Neuron (in vitro differentiated cells): ENCODE data around the gene EZH1.

Experiments used
- H2AFZ ChIP-seq: one replicate; pipeline ENCODE4 v1.6.1; 2013; ENCODE audit warnings: low read depth, mild to moderate bottlenecking, inconsistent platforms, low read length, moderate library complexity
- H3K27me3 ChIP-seq: one replicate; pipeline ENCODE4 v1.6.1; 2013; ENCODE audit warnings: low read length; ENCODE audit not compliant: insufficient read depth
- H3K36me3 ChIP-seq: one replicate; pipeline ENCODE4 v1.6.1; 2013; ENCODE audit warnings: low read length; ENCODE audit not compliant: insufficient read depth
- H3K4me1 ChIP-seq: one replicate; pipeline ENCODE4 v1.6.1; 2013; ENCODE audit warnings: low read length; ENCODE audit not compliant: insufficient read depth
- H3K4me3 ChIP-seq: 2 replicates; pipeline ENCODE4 v1.5.1; 2013; ENCODE audit warnings: mild to moderate bottlenecking, low read length, moderate library complexity
- H3K9me3 ChIP-seq: one replicate; pipeline ENCODE4 v1.6.1; 2013; ENCODE audit warnings: low read length

Gene EZH1

DNA sequence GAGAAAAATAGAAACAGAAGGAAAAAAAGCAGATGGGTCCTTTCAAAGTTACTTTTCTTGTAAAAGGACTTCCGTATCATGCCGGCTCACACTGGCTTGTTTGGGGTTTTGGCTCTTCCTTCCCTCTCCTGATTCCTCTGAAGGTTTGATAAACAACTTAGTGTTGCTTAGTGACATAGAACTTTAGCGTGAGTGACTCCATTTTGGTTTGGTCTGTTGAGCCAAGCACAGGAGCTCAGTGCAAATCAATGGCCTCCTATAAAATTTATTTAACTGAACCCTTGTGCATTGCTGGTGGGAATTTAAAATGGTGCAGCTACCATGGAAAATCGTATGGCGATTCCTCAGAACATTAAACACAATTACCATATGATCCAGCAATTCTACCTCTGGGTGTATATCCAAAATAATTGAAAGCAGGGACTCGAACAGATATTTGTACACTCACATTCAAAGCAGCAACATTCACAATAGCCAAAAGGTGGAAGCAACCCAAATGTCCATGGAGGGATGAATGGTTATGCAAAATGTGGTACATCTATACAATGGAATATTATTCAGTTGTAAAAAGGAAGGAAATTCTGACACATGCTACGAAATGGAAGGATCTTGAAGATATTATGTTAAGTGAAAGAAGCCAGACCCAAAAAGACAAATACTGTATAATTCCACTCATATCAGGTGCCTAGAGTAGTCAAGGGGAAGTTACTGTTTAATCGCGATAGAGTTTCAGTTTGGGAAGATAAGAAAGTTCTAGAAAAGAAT is 86.8 kb downstream of the EZH1 start:
- Histone ChIP-seq H3K9me3 (no peaks in the 10 kb centered on the region), H3K4me3 (no peak overlapping the region), H3K27me3 (no peaks in the 10 kb centered on the region), H2AFZ (no peak overlapping the region), H3K4me1 (peaks cover 5% of the 10 kb centered on the region), H3K36me3 (peaks cover 7% of the 10 kb centered on the region)

GRCh38 chr17:42655528-42655927 is 89.3 kb downstream of the EZH1 start:
- no peaks in the 10 kb centered on the region for H3K36me3 ChIP-seq
- H3K9me3 ChIP-seq = no peaks in the 10 kb centered on the region
- peaks cover 5% of the 10 kb centered on the region for H3K4me1 ChIP-seq
- H3K4me3 ChIP-seq = no peak overlapping the region
- H3K27me3 ChIP-seq = no peaks in the 10 kb centered on the region
- no peak overlapping the region for H2AFZ ChIP-seq

DNA sequence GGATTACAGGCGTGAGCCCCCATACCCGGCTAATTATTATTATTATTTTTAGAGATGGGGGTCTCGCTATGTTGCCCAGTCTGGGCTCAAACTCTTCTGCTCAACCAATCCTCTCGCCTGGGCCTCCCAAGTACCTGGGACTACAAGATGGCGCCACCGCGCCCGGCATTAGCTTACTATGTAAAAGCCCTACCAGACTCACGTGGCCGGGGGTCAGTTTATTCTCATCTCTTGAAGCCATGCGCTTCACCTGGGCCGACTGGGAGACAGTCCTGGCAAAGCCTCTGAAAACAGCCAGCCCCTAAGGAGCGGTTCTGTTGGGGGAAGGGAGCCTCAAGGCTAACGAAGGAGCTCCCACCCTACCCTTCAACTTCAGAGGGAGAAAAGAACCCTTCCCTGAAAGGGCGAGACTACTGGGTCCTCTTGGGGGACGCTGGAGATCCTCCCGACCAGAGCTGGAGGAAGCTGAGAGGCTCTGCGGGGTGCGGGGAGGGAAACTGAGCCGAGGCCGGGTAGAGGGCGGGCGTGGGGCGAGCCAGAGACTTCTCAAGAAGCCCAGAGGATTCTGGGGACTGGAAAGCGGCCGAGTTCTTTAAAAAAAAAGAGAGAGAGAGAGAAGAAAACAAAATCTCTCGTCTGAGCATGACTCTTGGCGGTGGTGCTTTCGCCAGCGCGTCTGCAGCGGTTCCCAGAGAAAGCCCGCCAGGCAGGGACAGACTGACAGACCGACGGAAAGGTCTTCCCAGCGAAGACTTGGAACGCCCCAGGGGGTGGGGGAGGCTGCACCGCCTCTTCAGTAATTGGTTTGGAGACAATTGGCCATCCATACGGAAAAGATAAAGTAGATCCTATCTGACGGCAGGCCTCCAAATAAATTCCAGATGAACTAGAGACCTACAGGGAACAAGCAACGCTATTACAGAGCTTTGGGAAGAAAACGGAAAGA is 91.4 kb downstream of the EZH1 start:
- no peaks in the 10 kb centered on the region for H3K4me1 ChIP-seq
- H3K36me3 ChIP-seq = no peaks in the 10 kb centered on the region
- no peak overlapping the region for H3K4me3 ChIP-seq
- no peaks in the 10 kb centered on the region for H3K9me3 ChIP-seq
- no peaks in the 10 kb centered on the region for H3K27me3 ChIP-seq
- peak overlapping the region; percentile 84 for H2AFZ ChIP-seq

DNA sequence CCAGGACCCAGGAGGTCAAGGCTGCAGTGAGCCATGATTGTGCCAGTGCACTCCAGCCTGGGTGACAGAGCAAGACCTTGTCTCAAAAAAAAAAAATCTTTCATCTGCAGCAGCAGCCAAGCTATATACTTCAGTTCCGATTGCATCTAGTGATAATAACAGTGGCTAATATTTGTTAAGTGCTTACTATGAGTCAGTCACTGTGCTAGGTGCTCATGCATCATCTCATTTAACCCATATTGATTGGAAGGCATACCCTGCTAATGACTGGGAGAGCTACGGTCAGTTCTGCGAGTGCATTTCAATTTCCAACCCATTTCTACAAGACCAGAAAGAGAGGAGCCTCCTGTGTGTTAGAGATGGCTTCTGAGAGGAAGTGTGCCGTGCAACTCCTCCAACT is 93.4 kb downstream of the EZH1 start:
- peaks cover 2% of the 10 kb centered on the region for H3K27me3 ChIP-seq
- H3K4me1 ChIP-seq = no peaks in the 10 kb centered on the region
- H3K4me3 ChIP-seq = no peak overlapping the region
- no peaks in the 10 kb centered on the region for H3K36me3 ChIP-seq
- no peaks in the 10 kb centered on the region for H3K9me3 ChIP-seq
- no peak overlapping the region for H2AFZ ChIP-seq
